Lower lobe of right lung (tissue), 2 donors: ENCODE results near the gene NRG2. TPM values are rescaled to one million over a fixed set of nuclear protein-coding genes. Genes with fewer than 3 reads are reported as not detected.

ENCODE experiments used
- ATAC-seq, 2 donors: fragments of 200-7000 bp; cut with Tn5 transposase; one replicate each; pipeline ENCODE4 v1.9.1; 2020 to 2022; ENCODE audit warnings: mild to moderate bottlenecking in 2 of 2, moderate library complexity in 2 of 2
- DNase-seq: peaks from one replicate; pipeline ENCODE4 v3.0.0-alpha.2; 2020
- H3K27ac ChIP-seq: fragments of 200-600 bp; one replicate; pipeline ENCODE4 v1.8.0; 2022
- H3K27me3 ChIP-seq: fragments of 200-600 bp; one replicate; pipeline ENCODE4 v1.8.0; 2022; ENCODE audit warnings: low read depth
- H3K36me3 ChIP-seq: fragments of 200-600 bp; one replicate; pipeline ENCODE4 v1.8.0; 2022; ENCODE audit warnings: mild to moderate bottlenecking
- H3K4me1 ChIP-seq: fragments of 200-600 bp; one replicate; pipeline ENCODE4 v1.8.0; 2022
- H3K4me3 ChIP-seq: fragments of 200-600 bp; one replicate; pipeline ENCODE4 v1.8.0; 2022; ENCODE audit warnings: mild to moderate bottlenecking
- H3K9me3 ChIP-seq: fragments of 200-600 bp; one replicate; pipeline ENCODE4 v1.8.0; 2022
- CTCF ChIP-seq: fragments of 200-600 bp; IDR thresholded peaks from one replicate; pipeline ENCODE4 v1.8.0; 2022; ENCODE audit warnings: antibody characterized with exemption, mild to moderate bottlenecking
- intact Hi-C: fragments of 100-400 bp; cut with DNase I; formaldehyde crosslinking; loops from one replicate; pipeline ENCODE4 v1.11.0; 2022
- total RNA-seq: library from RNA; stranded (reverse); fragmentation: NEBNext Ultra II Directional; extraction: Animal tissue kit (Norgen Biotek cat#: 25700); gene quantifications from one replicate; pipeline ENCODE4 v1.2.1, GENCODE V29; 2021
- donor health status: DM: no; HTN: yes; CAD: no; lungs with severe emphysema.

NRG2 gene
- total RNA-seq, 1 donor from 2014 or later: 1.6 TPM

GRCh38 chr5:139825690-139826089 lies 217.4 kb downstream of the NRG2 start:
- TF ChIP-seq CTCF: no peak
- no peak for ATAC-seq
- Histone ChIP-seq H3K4me1 (no peaks in the 10 kb centered on the region), H3K27ac (no peak overlapping the region), H3K9me3 (no peaks in the 10 kb centered on the region), H3K27me3 (no peaks in the 10 kb centered on the region), H3K36me3 (no peaks in the 10 kb centered on the region), H3K4me3 (no peak overlapping the region)
- intact Hi-C loops: no loop called here
- DNase-seq: no peak

DNA sequence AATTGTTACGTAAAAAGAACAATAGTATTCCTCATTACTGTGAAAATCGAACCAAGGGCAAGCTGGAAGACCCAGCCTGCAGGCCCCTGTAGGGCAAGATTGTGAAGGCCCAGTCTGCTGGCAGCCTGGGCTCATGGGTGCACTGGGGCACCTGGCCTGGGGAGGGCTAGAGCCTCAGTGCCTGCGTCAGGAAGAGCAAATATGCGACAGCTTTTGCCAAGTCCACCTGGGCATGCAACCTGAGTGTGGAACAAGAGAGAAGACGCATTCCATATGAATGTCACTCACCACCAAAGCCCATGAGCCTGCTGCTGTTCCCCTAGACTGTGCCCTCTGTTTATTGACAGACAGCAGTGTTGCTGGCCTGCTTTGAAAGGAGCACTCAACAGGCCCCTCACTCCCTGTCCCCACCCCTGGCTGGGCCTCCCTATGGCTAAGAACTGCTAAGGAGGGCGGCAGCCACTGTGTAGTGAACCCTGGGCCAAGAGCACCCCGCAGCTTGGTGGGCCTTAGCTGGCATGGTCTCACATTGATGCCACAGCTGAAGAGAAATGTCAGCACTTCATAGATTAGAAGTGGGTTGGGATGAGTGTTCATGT lies 219.2 kb downstream of the NRG2 start:
- ATAC-seq: no peak

DNA sequence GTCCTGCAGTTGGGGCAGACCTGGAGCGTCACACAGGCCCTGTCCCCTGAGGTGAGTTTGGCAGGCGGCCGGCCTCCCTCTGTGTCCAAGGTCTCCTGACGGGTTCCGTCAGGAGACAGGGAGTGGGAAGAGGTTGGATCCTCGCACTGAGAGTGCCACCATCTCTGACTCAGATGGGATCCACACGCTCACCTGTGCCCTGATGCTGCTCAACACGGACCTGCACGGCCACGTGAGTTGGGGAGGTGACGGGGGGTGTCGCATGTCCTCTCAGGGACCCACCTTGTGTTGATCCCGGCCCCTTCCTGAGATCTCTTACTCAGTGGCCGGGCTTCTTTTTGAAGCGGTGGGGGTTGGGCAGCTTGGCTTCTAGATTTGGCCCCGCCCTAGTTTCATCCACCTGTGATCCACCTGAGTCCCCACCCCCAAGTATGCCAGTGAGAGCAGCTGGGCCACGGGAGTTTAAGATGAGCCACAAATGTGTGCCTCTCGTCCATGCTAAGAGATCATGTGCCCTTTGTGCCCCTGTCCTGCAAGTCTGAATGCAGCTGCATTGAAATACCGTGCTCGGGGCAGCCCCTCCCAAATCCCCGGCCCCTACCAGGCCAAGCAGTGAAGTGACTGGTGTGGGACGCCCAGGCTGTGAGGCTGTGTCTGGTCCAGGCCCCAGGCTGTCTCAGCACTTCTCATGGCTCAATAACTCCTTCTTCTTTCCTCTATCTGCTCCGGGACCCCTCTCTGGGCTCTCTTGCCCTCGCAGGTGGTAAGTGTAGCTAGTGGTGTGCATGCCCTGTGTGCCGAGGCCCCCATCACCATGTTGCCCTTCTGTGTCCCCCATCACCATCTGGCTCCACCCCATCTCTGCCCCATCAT lies 220.3 kb downstream of the NRG2 start:
- no peak overlapping the region for H3K27ac ChIP-seq
- H3K27me3 ChIP-seq: no peaks in the 10 kb centered on the region
- no peak for TF ChIP-seq CTCF
- ATAC-seq: no peak
- H3K4me3 ChIP-seq: no peak overlapping the region
- no peaks in the 10 kb centered on the region for H3K4me1 ChIP-seq
- no peak for DNase-seq
- intact Hi-C loops: no loop called here
- H3K9me3 ChIP-seq: peaks cover 10% of the 10 kb centered on the region
- no peaks in the 10 kb centered on the region for H3K36me3 ChIP-seq

More for the DNA sequence above, 219.2 kb downstream of the NRG2 start:
- no peak overlapping the region for H3K27ac ChIP-seq
- H3K36me3 ChIP-seq: no peaks in the 10 kb centered on the region
- H3K4me1 ChIP-seq: no peaks in the 10 kb centered on the region
- peaks cover 3% of the 10 kb centered on the region for H3K9me3 ChIP-seq
- H3K4me3 ChIP-seq: no peak overlapping the region
- intact Hi-C loops: no loop called here
- H3K27me3 ChIP-seq: no peaks in the 10 kb centered on the region
- TF ChIP-seq CTCF: no peak
- no peak for DNase-seq

DNA sequence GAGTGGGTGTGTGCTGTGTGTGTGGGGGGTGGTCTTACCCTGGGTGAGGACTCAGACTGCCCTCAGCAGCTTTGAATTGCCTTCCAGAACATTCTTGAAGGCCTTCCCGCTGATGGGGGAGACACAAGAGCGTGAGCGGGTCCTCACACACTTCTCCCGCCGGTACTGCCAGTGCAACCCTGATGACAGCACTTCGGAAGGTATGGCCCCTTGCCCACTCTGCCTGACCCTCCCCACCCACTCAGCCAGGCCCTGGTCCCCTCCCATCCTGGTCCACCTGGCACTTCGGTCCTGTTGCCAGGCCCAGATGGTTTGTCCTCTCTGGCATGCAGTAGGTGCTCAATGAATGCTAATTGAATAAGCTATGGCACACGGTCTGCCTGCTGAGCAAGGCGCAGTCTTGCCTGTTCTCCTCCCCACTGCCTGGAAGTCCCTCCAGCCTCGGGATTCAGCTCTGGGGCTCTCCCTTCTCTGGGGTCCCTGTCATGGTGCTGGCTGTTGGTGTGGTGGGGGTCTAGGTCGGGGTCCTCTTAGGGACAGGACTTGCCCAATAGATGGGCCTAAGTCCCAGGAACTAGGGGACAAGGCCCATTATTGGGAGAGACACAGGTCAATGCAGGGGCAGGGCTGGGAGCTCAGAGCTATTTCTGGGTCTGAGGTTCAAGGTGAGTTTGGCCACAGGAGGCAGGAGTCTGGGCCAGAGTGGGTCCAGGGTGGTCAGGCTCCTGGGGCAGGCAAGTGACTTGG lies 221.1 kb downstream of the NRG2 start:
- TF ChIP-seq CTCF: no peak
- DNase-seq: no peak
- ATAC-seq: no peak

GRCh38 chr5:139820606-139821005 lies 222.5 kb downstream of the NRG2 start:
- H3K4me3 ChIP-seq: no peak overlapping the region
- no peak for TF ChIP-seq CTCF
- H3K9me3 ChIP-seq: peaks cover 10% of the 10 kb centered on the region
- ATAC-seq (no peak), DNase-seq (no peak)
- H3K27me3 ChIP-seq: no peaks in the 10 kb centered on the region
- H3K4me1 ChIP-seq: no peaks in the 10 kb centered on the region
- H3K27ac ChIP-seq: no peak overlapping the region
- intact Hi-C loops: no loop called here
- H3K36me3 ChIP-seq: no peaks in the 10 kb centered on the region

More for the DNA sequence above, 221.1 kb downstream of the NRG2 start:
- no peaks in the 10 kb centered on the region for H3K27me3 ChIP-seq
- peaks cover 10% of the 10 kb centered on the region for H3K9me3 ChIP-seq
- no peak overlapping the region for H3K4me3 ChIP-seq
- H3K27ac ChIP-seq: no peak overlapping the region
- H3K36me3 ChIP-seq: no peaks in the 10 kb centered on the region
- intact Hi-C loops: no loop called here
- H3K4me1 ChIP-seq: no peaks in the 10 kb centered on the region
